Astrocyte (in vitro differentiated cells and primary cell): ENCODE measurements around the gene ZNF212. TPM values are rescaled to one million over a fixed set of nuclear protein-coding genes. Genes with fewer than 3 reads are reported as not detected.
"Not testable (repeated sequence)": the region's sequence is repeated elsewhere in the genome, so short reads cannot be mapped to it uniquely, and the experiment has no call there.

ENCODE experiments used
- DNase-seq: peaks from one replicate; pipeline ENCODE4 v3.0.0-alpha.2; 2010; ENCODE audit warnings: low read depth
- FAIRE-seq: peaks from 2 replicates; lab custom pipeline; 2011; peaks lifted over from hg19 to GRCh38; lab: Jason Lieb, UNC
- H2AFZ ChIP-seq: 2 replicates; pipeline ENCODE4 v1.6.0; 2012; ENCODE audit warnings: low read depth, low read length, inconsistent platforms
- H3K27ac ChIP-seq: 2 replicates; pipeline ENCODE4 v1.5.1; 2011; ENCODE audit warnings: low read depth, low read length, inconsistent platforms
- H3K27me3 ChIP-seq: 2 replicates; pipeline ENCODE4 v1.6.0; 2011; ENCODE audit warnings: low read length, inconsistent platforms; ENCODE audit not compliant: insufficient read depth
- H3K36me3 ChIP-seq: 2 replicates; pipeline ENCODE4 v1.5.1; 2011; ENCODE audit warnings: low read length, inconsistent platforms; ENCODE audit not compliant: insufficient read depth
- H3K4me1 ChIP-seq: 2 replicates; pipeline ENCODE4 v1.5.1; 2011; ENCODE audit warnings: low read length, inconsistent platforms; ENCODE audit not compliant: insufficient read depth
- H3K4me2 ChIP-seq: 2 replicates; pipeline ENCODE4 v1.6.0; 2012; ENCODE audit warnings: low read length, inconsistent platforms
- H3K4me3 ChIP-seq: 2 replicates; pipeline ENCODE4 v1.5.1; 2011; ENCODE audit warnings: low read depth, mild to moderate bottlenecking, low read length, inconsistent platforms; ENCODE audit not compliant: insufficient read depth
- H3K79me2 ChIP-seq: 2 replicates; pipeline ENCODE4 v1.6.0; 2012; ENCODE audit warnings: mild to moderate bottlenecking, low read length, inconsistent platforms; ENCODE audit not compliant: insufficient read depth
- H3K9ac ChIP-seq: 2 replicates; pipeline ENCODE4 v1.6.0; 2012; ENCODE audit warnings: mild to moderate bottlenecking, low read length, inconsistent platforms
- H3K9me3 ChIP-seq: 2 replicates; pipeline ENCODE4 v1.5.1; 2012; ENCODE audit warnings: low read depth, mild to moderate bottlenecking, low read length, inconsistent platforms; ENCODE audit not compliant: insufficient read depth
- H4K20me1 ChIP-seq: 2 replicates; pipeline ENCODE4 v1.6.0; 2012; ENCODE audit warnings: low read length, inconsistent platforms; ENCODE audit not compliant: insufficient read depth
- H3K27ac Mint-ChIP-seq: one replicate; pipeline ENCODE4 v1.8.0; 2021; ENCODE audit warnings: mild to moderate bottlenecking, mixed read lengths; ENCODE audit not compliant: unreplicated experiment
- H3K27me3 Mint-ChIP-seq: one replicate; pipeline ENCODE4 v1.8.0; 2021; ENCODE audit warnings: low read depth, mixed read lengths; ENCODE audit not compliant: unreplicated experiment
- H3K36me3 Mint-ChIP-seq: one replicate; pipeline ENCODE4 v1.8.0; 2021; ENCODE audit warnings: low read depth, mixed read lengths; ENCODE audit not compliant: unreplicated experiment
- H3K4me1 Mint-ChIP-seq: one replicate; pipeline ENCODE4 v1.8.0; 2021; ENCODE audit warnings: low read depth, mixed read lengths; ENCODE audit not compliant: unreplicated experiment
- H3K4me3 Mint-ChIP-seq: one replicate; pipeline ENCODE4 v1.8.0; 2021; ENCODE audit warnings: mild to moderate bottlenecking, moderate library complexity, mixed read lengths; ENCODE audit not compliant: unreplicated experiment
- H3K9me3 Mint-ChIP-seq: one replicate; pipeline ENCODE4 v1.8.0; 2021; ENCODE audit warnings: mild to moderate bottlenecking, mixed read lengths; ENCODE audit not compliant: unreplicated experiment
- EZH2 ChIP-seq: IDR thresholded peaks from 2 replicates; pipeline ENCODE4 v1.6.1; 2012; ENCODE audit warnings: mild to moderate bottlenecking, low read length, inconsistent platforms; ENCODE audit not compliant: insufficient read depth
- total RNA-seq: library from RNA; stranded (reverse); gene quantifications from 2 replicates; pipeline ENCODE4 v1.2.1, GENCODE V29; 2021
- TF ChIP-seq, protein P1 (sequence below): IDR thresholded peaks from 2 replicates; pipeline ENCODE4 v1.5.1; 2011; ENCODE audit warnings: low read depth, mild to moderate bottlenecking, inconsistent platforms, low read length, moderate library complexity; ENCODE audit not compliant: insufficient read depth

Gene ZNF212
- total RNA-seq, 1 donor from 2014 or later = 8.2 TPM

- Histone ChIP-seq H3K4me2 (no peak overlapping the region), H3K79me2 (no peaks in the 10 kb centered on the region), H3K27me3 (no peaks in the 10 kb centered on the region), H3K4me1 (peaks cover 8% of the 10 kb centered on the region), H3K4me3 (no peak overlapping the region), H4K20me1 (no peaks in the 10 kb centered on the region), H3K36me3 (peaks cover 3% of the 10 kb centered on the region), H2AFZ (no peak overlapping the region), H3K27ac (no peak overlapping the region), H3K9ac (no peak overlapping the region), H3K9me3 (no peaks in the 10 kb centered on the region)
- Mint-ChIP-seq H3K4me1 (peaks cover under 1% of the 10 kb centered on the region), H3K27me3 (no peaks in the 10 kb centered on the region), H3K4me3 (no peak overlapping the region), H3K27ac (peak overlapping the region; percentile 1), H3K9me3 (no peaks in the 10 kb centered on the region), H3K36me3 (peaks cover 2% of the 10 kb centered on the region)
- TF ChIP-seq, protein P1, sequence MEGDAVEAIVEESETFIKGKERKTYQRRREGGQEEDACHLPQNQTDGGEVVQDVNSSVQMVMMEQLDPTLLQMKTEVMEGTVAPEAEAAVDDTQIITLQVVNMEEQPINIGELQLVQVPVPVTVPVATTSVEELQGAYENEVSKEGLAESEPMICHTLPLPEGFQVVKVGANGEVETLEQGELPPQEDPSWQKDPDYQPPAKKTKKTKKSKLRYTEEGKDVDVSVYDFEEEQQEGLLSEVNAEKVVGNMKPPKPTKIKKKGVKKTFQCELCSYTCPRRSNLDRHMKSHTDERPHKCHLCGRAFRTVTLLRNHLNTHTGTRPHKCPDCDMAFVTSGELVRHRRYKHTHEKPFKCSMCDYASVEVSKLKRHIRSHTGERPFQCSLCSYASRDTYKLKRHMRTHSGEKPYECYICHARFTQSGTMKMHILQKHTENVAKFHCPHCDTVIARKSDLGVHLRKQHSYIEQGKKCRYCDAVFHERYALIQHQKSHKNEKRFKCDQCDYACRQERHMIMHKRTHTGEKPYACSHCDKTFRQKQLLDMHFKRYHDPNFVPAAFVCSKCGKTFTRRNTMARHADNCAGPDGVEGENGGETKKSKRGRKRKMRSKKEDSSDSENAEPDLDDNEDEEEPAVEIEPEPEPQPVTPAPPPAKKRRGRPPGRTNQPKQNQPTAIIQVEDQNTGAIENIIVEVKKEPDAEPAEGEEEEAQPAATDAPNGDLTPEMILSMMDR = no peak
- no peak for FAIRE-seq
- DNase-seq = no peak
These were observed 10.5 kb upstream of the ZNF212 start for GRCh38 chr7:149228831-149229471.

DNA sequence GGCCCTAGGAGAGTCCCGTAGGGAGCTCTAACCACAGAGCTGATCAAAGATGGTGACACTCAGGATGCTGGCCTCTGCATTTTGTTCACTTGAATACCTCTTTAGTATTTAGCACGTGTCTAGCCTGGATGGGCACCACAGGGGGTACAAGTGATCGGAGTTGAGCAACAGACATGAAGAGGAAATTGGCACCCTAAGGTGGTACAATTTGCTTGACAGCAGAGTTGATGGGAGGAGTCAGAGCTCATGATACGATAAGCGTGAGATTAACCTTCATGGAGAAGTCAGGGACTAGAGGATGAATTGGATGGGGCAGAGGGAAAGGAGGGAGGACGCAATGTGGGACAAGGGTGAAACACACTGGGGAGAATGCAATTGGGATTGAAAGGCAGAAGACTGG is 9.9 kb upstream of the ZNF212 start:
- FAIRE-seq (no peak), DNase-seq (no peak)
- no peaks in the 10 kb centered on the region for H3K79me2 ChIP-seq
- peaks cover 2% of the 10 kb centered on the region for H3K4me1 Mint-ChIP-seq
- H3K9me3 Mint-ChIP-seq = no peaks in the 10 kb centered on the region
- H3K36me3 Mint-ChIP-seq = peaks cover 2% of the 10 kb centered on the region
- H3K4me2 ChIP-seq = no peak overlapping the region
- H3K36me3 ChIP-seq = peaks cover 3% of the 10 kb centered on the region
- H3K9ac ChIP-seq = no peak overlapping the region
- H3K9me3 ChIP-seq = no peaks in the 10 kb centered on the region
- H2AFZ ChIP-seq = no peak overlapping the region
- H3K4me1 ChIP-seq = peaks cover 12% of the 10 kb centered on the region
- no peaks in the 10 kb centered on the region for H3K27me3 Mint-ChIP-seq
- no peak overlapping the region for H3K4me3 Mint-ChIP-seq
- no peaks in the 10 kb centered on the region for H3K27me3 ChIP-seq
- no peak overlapping the region for H3K4me3 ChIP-seq
- no peak overlapping the region for H3K27ac ChIP-seq
- TF ChIP-seq, protein P1 = no peak
- no peak for TF ChIP-seq EZH2
- H3K27ac Mint-ChIP-seq = no peak overlapping the region
- no peaks in the 10 kb centered on the region for H4K20me1 ChIP-seq

DNA sequence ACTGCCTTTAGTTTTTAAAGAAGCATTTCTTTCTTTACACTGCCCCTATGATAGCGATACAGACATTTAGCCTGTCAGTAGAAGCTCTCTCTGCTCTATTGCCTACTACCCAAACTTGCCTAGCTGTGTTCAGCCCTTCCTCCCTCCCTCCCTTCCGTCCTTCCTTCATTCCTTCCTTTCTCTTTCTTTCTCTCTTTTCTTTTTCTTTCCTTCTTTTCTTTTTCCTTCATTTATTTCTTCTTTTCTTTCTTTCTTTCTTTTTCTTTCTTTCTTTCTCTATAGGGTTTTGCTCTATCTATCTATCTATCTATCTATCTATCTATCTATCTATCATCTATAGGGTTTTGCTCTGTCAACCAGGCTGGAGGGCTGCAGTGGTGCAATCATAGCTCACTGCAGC is 7.1 kb upstream of the ZNF212 start:
- H2AFZ ChIP-seq = no peak overlapping the region
- DNase-seq = no peak
- no peaks in the 10 kb centered on the region for H3K79me2 ChIP-seq
- no peak for FAIRE-seq
- Mint-ChIP-seq H3K36me3 (no peaks in the 10 kb centered on the region), H3K27me3 (no peaks in the 10 kb centered on the region), H3K9me3 (no peaks in the 10 kb centered on the region), H3K27ac (no peak overlapping the region), H3K4me1 (peaks cover 2% of the 10 kb centered on the region), H3K4me3 (no peak overlapping the region)
- no peaks in the 10 kb centered on the region for H3K9me3 ChIP-seq
- TF ChIP-seq, protein P1 = no peak
- no peak overlapping the region for H3K4me3 ChIP-seq
- peaks cover 12% of the 10 kb centered on the region for H3K4me1 ChIP-seq
- H3K27ac ChIP-seq = peak overlapping the region; percentile 96
- H4K20me1 ChIP-seq = no peaks in the 10 kb centered on the region
- H3K4me2 ChIP-seq = no peak overlapping the region
- no peaks in the 10 kb centered on the region for H3K36me3 ChIP-seq
- no peak overlapping the region for H3K9ac ChIP-seq
- H3K27me3 ChIP-seq = no peaks in the 10 kb centered on the region

DNA sequence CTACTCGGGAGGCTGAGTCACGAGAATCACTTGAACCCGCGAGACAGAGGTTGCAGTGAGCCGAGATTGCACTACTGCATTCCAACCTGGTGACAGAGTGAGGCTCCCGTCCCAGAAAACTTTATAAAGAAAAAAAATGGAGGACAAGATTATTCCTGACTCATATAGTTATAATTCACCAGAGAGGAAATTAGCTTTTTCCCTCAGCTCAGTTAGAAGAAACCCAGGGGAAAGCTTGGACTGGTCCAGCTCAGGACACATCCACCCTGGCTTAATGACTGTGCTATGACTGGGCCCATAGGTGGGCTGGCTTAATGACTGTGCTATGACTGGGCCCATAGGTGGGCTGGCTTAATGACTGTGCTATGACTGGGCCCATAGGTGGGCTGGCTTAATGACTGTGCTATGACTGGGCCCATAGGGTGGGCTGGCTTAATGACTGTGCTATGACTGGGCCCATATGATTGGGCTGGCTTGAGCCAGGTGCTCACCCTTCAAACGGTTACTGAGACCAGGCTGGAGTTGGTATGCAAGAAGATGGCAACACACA is 5.7 kb upstream of the ZNF212 start:
- not testable (repeated sequence) for H4K20me1 ChIP-seq, H3K4me1 Mint-ChIP-seq, H3K36me3 ChIP-seq, H3K79me2 ChIP-seq, H3K9me3 ChIP-seq, H3K4me3 Mint-ChIP-seq, H3K9me3 Mint-ChIP-seq, H3K36me3 Mint-ChIP-seq, H3K27me3 ChIP-seq, H3K4me3 ChIP-seq, FAIRE-seq, H3K27me3 Mint-ChIP-seq
- Histone ChIP-seq H3K4me2 (peak overlapping the region; percentile 76), H3K27ac (peak overlapping the region; percentile 96), H3K4me1 (peaks cover 12% of the 10 kb centered on the region), H2AFZ (peak overlapping the region; percentile 77), H3K9ac (peak overlapping the region; percentile 69)
- H3K27ac Mint-ChIP-seq = peak overlapping the region; percentile 87
- peak; percentile 89 for DNase-seq
